ENCODE data around the gene RXFP3. TPM values are rescaled to one million over a fixed set of nuclear protein-coding genes. Genes with fewer than 3 reads are reported as not detected.

RXFP3 gene
- 0.18 TPM for total RNA-seq

GRCh38 chr5:33936381-33937016 lies at the start of gene RXFP3:
TSS of gene RXFP3 (plus strand) at chr5:33936386. CDS start at chr5:33936741, 355 bp downstream.

GRCh38 chr5:33891788-33892619 lies 44.2 kb upstream of the RXFP3 start, which contains the start of gene ADAMTS12:
TSS of gene ADAMTS12 (minus strand) at chr5:33891990. CDS start at chr5:33891856, 134 bp downstream.

GRCh38 chr5:33984671-33985124 lies 48.5 kb downstream of the RXFP3 start, which contains the start of gene SLC45A2:
TSS of gene SLC45A2 (minus strand) at chr5:33984693. CDS start at chr5:33984583, 110 bp downstream.

Small RNAs within 50 kb of the gene (small RNA-seq; reads per million reads assigned to genes)
- not detected for gene RNU6-923P (ENCODE audit: low replicate concordance)

Other genes with a start within 250 kb of the RXFP3 start
- gene ADAMTS12, start 44.4 kb upstream of the RXFP3 start, total RNA-seq: 26.5 TPM
- 0.23 TPM for gene SLC45A2, start 48.3 kb downstream of the RXFP3 start, total RNA-seq
- gene AMACR, start 71.7 kb downstream of the RXFP3 start, total RNA-seq: 36.6 TPM
- gene C1QTNF3, start 106.8 kb downstream of the RXFP3 start, total RNA-seq: 60.7 TPM